Thyroid gland (tissue), 4 donors: ENCODE results near the gene SLC50A1.

Experiments used
- CTCF ChIP-seq, 6 experiments: fragments of 200-600 bp in 3 of 6; fragments of 450-650 bp in 3 of 6; sonication (generic) in 3 of 6; IDR thresholded peaks; one replicate each; pipeline ENCODE4 v1.5.1; 2016 to 2019; ENCODE audit warnings: antibody characterized with exemption in 6 of 6, mild to moderate bottlenecking in 2 of 6, inconsistent platforms in 1 of 6, moderate library complexity in 1 of 6
- POLR2A ChIP-seq, 2 donors: fragments of 450-650 bp; IDR thresholded peaks; one replicate each; pipeline ENCODE4 v1.6.1; 2017; ENCODE audit warnings: antibody characterized with exemption in 2 of 2, mild to moderate bottlenecking in 2 of 2, moderate library complexity in 1 of 2

- TF ChIP-seq CTCF (IDR thresholded peaks at IDR 0.05) (no peak), POLR2A (IDR thresholded peaks at IDR 0.05) (no peak)
These were observed 7.5 kb upstream of the SLC50A1 start for GRCh38 chr1:155127967-155128754.
